Measurements from ENCODE around the gene SDCBP2.
A peak's percentile ranks its signal among the peaks of the same experiment; 100 is the strongest.

Gene SDCBP2

DNA sequence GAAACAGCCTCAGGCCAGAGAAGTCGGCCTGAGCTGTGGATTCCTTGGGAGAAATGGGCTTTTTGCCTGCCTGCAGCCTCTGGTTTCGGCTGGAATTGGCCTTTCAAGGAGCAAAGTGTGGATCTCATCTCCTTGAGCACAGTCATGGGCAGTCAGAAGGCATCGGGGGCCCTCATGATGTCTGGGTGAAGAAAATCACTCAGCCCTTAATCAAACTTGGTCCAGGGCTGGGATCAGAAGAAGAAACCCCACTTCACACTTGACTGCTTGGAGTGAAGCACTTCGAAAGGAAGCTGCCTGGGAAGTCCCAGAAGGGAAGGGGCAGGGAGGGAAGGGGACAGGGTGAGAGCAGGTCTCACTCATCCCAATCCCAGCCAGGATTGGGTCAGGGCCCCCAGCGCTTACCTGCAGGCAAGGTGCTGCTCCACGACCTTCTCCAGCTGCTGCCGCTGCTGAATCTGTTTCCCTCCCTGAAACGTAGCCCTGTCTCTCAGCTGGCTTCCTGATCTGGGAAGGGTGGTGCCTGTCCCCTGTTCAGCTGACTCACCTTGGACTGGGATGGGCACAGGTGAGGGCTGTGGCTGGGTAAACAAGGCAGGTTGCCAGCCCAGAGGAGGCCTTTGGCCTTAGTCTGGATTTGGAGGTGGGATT lies at the start of gene SDCBP2:
TSS of gene SDCBP2 (minus strand) at position 460 of the 651 bp plus-strand sequence. CDS start 8,723 bp downstream, outside the sequence.
- DNase-seq = no peak

DNA sequence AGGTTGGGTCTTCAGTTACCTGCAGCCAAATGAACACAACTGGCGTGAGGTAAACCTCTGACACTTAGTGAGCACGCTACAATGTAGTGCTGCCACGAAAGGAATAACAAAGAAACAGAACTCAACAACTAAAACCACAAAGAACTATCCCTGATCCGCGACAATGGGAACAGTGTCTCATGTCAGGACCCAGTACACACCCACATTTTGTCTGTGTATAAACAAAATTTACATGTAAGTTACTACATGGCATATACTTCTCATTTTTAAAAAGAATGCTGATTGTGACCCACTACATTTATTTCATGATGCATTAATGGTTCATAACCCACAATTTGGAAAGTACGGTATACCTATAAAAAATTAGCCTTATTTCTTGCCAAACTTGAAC lies 49.8 kb upstream of the SDCBP2 start:
- DNase-seq = no peak

GRCh38 chr20:1377984-1378734 lies 49.2 kb upstream of the SDCBP2 start:
- no peak for DNase-seq

GRCh38 chr20:1377341-1377871 lies 48.5 kb upstream of the SDCBP2 start:
- DNase-seq = no peak

- no peak for DNase-seq
Observed at GRCh38 chr20:1376408-1377270, 47.7 kb upstream of the SDCBP2 start.

DNA sequence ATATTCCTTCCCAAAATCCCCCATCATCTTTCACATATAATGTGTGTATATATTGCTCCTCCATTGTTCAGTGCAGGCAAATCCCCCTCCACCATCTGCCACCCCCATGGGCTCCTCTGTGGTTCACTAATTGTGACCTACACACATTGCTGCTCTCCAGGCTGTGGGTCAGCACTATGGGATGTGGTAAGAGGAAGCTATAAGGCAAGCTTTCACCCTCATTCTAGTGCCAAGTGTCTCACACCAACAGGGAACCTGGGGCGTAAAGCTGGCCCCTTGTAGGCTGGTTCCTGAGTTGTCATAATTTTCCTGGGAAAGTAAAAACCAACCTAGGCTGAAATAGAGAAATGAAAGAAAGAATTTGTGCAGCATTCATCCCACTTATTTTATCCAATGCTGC lies 47.1 kb upstream of the SDCBP2 start:
- DNase-seq = no peak

DNA sequence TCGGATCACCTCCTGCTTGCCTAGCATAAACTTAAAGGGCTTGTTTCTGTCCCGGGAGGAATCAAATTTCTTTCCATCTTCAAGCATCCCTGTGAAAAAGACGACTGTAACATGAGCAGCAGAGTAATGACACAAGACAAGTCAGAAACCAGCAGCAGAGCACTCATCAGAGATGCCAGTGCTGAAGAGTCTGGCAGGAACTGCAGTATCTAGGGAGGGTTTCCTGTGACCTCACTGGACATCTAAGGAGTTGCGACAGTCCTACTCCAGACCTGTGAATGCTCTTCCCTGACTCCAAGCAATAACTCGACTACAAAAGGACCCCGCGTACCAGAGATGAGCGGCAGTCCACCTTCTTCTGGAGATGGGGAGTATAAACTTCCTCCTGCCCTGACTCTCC lies 46.6 kb upstream of the SDCBP2 start:
- no peak for DNase-seq

DNA sequence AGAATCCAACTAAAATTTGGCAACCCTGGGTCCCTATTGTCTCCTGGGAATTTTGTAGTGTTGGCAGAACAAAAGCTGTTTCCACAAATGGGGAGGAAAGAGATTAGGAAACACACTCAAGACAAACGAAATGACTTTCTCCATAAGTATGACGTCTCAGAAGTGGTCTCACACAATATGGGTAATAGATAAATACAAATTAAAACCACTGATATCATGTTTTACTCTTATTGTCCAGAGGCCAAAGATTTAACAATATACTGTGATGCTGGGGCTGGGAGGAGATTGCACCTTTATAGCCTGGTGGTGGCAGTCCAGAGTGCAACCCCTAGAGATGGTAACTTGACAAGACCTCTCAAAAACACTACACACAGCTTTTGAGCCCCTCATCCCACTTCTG lies 45.3 kb upstream of the SDCBP2 start:
- no peak for DNase-seq

DNA sequence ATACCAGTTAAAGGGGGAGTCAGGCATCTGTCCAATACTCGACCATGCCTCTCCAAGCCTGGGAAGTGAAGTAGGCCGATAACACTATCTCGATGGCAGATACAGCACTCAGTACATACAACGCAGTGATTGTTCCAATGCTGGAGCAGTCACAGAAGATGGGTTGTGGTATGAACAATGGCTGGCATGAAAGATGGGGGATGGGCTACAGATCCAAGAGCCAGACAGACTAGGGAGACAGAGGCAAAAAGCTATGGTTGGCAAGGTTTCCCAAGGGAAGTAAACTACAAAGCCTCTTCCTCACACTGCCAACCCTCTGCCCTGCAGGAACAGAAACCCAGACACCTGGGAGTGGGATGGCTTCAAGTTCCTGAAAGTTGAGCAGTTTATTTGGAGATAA lies 44.7 kb upstream of the SDCBP2 start:
- DNase-seq = peak in 34 of 51 donors; percentile 11 to 84 (median 54)

DNA sequence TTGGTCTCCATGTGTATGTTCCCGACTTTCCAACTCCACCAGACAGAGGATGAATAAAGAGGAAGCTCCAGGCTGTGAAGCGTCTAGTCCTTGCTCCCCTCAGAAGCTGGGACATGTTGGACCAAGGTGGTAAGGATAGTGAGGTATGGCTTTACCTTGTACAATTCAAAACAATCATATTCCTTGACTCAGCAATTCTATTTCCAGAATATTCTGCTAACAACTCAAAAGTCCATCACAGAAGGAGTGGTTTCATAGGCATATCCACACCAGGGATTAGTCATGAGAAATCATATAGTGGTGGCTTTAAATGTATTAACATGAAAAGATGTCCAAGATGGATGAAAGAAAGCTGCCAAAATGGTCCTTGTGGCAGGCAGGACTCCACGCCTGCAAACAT lies 44.1 kb upstream of the SDCBP2 start:
- DNase-seq = no peak

DNA sequence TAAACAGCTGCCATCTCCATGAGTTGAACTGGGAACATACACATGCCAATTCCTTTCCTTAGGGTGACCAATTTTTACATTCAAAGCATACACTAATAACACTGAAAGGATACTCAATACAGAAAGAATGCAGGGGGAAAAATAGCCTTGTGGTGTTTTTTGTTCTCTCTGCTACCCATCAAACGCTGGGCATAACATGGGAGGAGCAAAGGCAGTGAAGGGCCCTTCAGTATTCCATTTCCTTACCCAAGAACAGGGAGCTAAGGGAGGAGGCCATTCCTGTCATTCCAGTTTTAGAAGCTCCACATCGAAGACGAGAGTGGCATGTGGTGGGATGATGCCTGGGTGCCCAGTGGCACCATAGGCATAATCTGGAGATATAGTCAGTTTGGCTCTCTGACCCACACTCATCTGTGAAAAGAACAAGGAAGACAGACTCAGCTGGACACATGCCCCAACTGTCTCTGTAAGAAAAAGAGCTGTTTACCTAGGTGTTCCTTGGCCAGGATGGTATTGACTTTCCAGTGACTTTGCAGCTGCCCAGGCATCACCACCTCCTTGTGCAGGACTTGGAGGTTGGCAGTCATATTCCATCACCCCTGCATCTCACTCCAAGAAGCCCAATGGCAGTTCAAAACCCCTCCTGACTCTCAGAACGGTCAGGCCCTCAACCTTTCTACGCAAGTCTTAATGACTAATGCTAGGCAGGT lies 43.0 kb upstream of the SDCBP2 start:
- no peak for DNase-seq

GRCh38 chr20:1371202-1371782 lies 42.4 kb upstream of the SDCBP2 start:
- DNase-seq = no peak

DNA sequence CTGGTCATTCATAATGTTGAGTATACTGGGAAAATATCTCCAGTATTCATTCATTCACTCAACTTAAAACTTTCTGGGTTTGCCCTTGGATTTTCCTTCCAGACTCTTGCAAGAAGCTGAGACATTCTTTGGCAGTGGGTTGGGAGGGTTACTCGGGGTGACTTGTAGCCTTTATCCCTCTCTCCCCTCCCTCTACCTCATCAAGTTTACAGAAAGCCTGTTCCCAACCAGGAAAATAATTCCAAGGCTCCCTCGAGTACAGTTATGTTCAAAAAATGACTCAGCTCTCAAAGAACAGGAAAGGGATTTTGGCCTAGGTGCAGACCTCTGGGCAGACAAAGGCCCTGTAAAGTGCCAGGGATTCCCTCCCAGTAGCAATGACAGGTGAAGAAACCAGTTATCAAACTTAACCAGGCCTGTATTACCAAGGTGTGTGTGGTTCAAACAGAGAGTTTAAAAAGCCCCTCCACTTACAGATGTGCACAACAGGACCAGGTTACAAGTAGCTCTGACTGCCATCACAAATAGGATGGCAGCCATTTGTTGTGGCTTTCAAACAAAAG lies 41.7 kb upstream of the SDCBP2 start:
- no peak for DNase-seq

DNA sequence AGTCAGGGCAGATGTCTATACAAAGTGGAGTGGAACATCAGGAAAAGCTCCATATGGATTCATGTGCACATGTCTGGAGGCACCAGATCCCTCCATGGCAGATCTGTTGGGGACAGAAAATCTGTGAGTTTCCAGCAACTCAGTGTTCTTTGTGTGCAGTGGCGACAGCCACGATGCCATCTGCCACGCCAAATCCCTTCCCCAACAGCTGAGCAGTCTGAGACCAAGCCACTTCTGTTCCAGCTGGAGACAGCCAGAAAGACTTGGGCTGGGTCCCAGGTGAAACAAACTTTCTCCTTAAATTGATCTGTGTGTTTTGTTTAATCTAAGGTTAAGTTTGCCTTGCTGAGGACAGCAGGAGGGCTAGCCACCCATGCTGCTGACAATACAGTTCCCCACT lies 41.0 kb upstream of the SDCBP2 start:
- peak in 6 of 51 donors; percentile 19 to 35 (median 22) for DNase-seq

DNA sequence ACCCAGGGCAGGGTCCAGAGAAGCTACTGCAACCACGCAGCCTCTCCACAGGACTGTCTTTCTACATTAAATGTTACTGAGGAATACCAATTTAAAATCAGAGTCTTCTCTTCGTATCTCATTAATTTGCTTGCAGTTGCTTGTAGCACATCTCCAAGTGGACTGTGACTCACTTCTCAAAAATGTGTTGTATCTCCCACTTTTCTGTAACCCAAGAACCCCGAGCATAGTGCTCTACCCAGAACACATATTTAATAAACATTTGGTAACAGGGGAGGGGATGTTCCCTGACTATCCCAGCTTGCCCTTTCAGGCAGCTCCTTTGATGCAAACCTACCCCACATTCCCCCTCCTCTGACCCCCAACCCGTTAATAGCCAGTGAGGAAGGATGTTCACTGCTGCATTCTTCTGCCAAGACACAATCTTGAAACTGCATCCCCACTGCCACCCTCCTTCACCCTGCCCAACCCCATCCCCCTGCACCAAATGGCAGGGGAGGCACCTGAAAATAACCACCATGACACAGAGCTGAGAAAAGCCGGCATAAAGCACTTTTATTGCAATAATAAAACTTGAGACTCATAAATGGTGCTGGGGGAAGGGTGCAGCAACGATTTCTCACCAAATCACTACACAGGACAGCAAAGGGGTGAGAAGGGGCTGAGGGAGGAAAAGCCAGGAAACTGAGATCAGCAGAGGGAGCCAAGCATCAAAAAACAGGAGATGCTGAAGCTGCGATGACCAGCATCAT lies 39.7 kb upstream of the SDCBP2 start:
- no peak for DNase-seq

DNA sequence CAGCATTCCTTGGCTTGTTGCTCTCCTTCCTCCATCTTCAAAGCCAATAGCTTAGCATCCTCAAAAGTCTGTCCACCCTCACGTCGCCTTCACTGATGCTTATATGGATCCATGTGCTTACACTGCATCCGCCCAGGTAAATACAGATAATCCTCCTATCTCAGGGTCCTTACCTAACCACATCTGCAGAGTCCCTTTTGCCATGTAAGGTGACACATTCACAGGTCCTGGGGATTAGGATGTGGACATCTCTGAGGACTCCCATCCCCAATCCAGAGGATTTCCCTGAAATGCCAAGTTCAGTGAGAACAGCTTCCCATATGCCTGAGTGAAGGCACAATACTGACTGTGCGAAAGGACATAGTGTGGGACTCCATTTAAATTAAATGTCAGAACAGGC lies 38.5 kb upstream of the SDCBP2 start:
- no peak for DNase-seq

- DNase-seq = no peak
Observed at GRCh38 chr20:1364106-1364505, 35.2 kb upstream of the SDCBP2 start.

DNA sequence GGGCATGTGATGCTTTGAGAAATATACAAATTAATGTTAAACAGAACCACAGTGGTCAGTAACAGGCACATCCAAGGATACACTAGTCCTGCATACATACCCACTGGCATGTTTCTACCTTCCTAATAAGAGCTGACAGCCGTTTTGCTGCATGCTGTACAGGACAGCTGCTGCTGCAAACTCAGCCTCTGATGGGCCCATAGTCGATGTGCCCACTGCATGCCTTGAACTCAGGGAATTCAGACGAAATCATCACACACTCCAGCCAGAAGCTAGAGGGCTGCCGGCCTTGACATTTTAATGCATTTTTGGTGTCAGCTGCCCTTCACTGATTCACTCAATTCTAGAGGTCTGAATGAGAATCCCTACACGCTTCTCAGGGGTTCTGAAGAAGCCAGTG lies 34.6 kb upstream of the SDCBP2 start:
- DNase-seq = no peak

DNA sequence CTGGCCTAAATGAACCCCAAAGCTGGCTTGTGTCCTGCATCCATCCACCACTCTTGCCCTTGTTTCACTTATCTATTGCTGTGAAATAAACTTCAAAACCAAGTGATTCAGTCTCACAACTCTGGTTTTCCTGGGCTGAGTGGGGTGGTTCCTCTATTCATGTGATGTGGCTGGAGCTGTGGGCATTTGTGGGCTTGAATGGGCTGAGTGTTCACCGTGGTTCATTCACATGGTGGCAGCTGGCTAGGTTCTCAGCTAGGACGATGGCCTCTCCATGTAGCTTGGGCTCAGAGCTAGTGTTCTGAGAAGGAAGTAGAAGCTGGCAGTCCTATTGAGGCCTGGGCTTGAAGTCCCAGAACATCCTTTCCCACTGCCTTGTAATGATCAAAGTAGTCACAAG lies 33.5 kb upstream of the SDCBP2 start:
- DNase-seq = no peak
